Measurements from ENCODE around the gene SCNN1A. TPM values are rescaled to one million over a fixed set of nuclear protein-coding genes. Genes with fewer than 3 reads are reported as not detected.

Gene SCNN1A
- total RNA-seq, 1 donor from 2014 or later = 20.3 TPM

DNA sequence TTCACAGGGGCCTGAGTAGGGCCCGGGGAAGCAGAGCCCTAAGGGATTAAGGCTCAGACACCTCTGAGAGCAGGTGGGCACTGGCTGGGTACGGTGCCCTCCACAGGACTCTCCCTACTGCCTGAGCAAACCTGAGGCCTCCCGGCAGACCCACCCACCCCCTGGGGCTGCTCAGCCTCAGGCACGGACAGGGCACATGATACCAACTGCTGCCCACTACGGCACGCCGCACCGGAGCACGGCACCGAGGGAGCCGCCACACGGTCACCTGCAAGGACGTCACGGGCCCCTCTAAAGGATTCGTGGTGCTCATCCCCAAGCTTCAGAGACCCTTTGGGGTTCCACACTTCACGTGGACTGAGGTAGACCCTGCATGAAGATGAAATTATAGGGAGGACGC is 15.7 kb upstream of the SCNN1A start:
- Mint-ChIP-seq H3K4me3 (no peak overlapping the region), H3K9me3 (no peaks in the 10 kb centered on the region), H3K27ac (no peak overlapping the region), H3K4me1 (no peaks in the 10 kb centered on the region), H3K36me3 (peaks cover 44% of the 10 kb centered on the region), H3K27me3 (ENCODE audit: low read depth) (no peaks in the 10 kb centered on the region)
- TF ChIP-seq, protein P1, sequence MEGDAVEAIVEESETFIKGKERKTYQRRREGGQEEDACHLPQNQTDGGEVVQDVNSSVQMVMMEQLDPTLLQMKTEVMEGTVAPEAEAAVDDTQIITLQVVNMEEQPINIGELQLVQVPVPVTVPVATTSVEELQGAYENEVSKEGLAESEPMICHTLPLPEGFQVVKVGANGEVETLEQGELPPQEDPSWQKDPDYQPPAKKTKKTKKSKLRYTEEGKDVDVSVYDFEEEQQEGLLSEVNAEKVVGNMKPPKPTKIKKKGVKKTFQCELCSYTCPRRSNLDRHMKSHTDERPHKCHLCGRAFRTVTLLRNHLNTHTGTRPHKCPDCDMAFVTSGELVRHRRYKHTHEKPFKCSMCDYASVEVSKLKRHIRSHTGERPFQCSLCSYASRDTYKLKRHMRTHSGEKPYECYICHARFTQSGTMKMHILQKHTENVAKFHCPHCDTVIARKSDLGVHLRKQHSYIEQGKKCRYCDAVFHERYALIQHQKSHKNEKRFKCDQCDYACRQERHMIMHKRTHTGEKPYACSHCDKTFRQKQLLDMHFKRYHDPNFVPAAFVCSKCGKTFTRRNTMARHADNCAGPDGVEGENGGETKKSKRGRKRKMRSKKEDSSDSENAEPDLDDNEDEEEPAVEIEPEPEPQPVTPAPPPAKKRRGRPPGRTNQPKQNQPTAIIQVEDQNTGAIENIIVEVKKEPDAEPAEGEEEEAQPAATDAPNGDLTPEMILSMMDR (IDR thresholded peaks at IDR 0.05; ENCODE audit: unreplicated experiment) = no peak
- DNase-seq (ENCODE audit: low spot score in 2 of 2, unreplicated experiment in 2 of 2) = no peak

DNA sequence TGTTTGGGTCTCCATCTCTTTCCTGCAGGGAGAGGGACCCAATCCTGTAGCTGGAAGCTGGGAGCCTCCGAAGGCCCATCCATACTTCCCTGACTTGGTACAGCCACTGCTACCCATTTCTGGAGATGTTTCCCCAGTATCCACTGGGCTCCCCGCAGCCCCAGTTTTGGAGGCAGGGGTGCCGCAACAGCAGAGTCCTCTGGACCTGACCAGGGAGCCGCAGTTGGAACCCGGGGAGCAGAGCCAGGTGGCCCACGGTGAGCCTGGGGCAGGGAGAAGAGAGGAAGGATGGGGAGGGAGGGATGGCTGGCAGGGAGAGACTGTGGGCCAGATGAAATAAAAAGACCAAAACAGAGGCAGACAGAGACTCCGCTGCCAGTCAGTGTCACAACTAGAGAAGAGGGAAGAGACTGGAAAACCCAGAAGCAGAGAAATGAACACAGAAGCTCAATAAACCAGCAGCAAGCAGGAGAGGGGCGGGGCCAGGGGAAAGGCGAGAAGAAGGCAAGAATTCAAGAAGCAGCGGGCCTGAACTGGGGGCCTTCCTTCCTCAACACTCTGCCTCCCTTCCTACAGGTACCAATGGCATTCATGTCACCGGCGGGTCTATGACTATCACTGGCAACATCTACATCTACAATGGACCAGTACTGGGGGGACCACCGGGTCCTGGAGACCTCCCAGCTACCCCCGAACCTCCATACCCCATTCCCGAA is 14.9 kb upstream of the SCNN1A start:
- Mint-ChIP-seq H3K4me1 (peaks cover under 1% of the 10 kb centered on the region), H3K4me3 (no peak overlapping the region), H3K9me3 (no peaks in the 10 kb centered on the region), H3K27me3 (ENCODE audit: low read depth) (no peaks in the 10 kb centered on the region), H3K27ac (no peak overlapping the region), H3K36me3 (peaks cover 41% of the 10 kb centered on the region)
- no peak for DNase-seq (ENCODE audit: low spot score in 2 of 2, unreplicated experiment in 2 of 2)
- TF ChIP-seq, protein P1 (IDR thresholded peaks at IDR 0.05; ENCODE audit: unreplicated experiment) = no peak

DNA sequence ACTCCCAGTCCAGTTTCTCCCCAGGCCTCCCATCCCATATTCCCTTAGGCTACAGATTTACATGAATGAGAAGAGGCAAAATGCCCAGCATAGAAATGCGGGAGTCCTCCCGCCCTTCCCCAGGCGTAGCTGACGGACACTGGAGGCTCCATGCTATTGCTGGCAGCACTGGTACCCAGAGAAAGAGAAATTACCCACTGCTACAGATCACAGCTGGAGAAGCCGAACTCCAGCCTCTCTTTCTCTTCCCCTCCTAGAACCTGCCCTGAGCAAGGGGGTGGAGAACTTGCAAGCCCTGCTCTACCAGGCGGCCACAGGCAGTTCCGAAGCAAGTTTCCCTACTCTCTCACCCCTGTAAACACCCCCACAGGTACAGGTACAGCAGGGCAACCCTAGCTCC is 12.2 kb upstream of the SCNN1A start:
- DNase-seq (ENCODE audit: low spot score in 2 of 2, unreplicated experiment in 2 of 2) = no peak
- TF ChIP-seq, protein P1 (IDR thresholded peaks at IDR 0.05; ENCODE audit: unreplicated experiment) = no peak
- H3K36me3 Mint-ChIP-seq = peaks cover 25% of the 10 kb centered on the region
- no peaks in the 10 kb centered on the region for H3K9me3 Mint-ChIP-seq
- H3K4me3 Mint-ChIP-seq = no peak overlapping the region
- no peak overlapping the region for H3K27ac Mint-ChIP-seq
- H3K4me1 Mint-ChIP-seq = peaks cover 19% of the 10 kb centered on the region
- no peaks in the 10 kb centered on the region for H3K27me3 Mint-ChIP-seq (ENCODE audit: low read depth)

DNA sequence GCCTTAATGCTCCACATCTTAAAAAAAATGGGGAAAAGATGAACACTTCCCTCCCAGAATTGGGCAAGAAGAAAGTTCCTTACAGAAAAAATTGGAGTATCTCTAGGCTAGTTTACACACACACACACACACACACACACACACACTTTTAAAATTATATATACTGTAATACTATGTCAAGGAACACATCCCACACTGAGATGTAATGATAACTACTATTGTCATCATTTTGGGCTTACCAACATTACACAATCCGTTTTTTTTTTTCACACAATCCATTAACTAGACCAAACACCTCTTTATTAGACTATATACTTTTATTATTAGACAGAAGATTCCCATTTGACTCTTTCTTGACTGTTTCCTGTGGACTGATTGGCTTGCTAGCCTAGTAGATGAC is 11.1 kb upstream of the SCNN1A start:
- Mint-ChIP-seq H3K4me3 (no peak overlapping the region), H3K36me3 (peaks cover 22% of the 10 kb centered on the region), H3K4me1 (peaks cover 19% of the 10 kb centered on the region), H3K27me3 (ENCODE audit: low read depth) (no peaks in the 10 kb centered on the region), H3K9me3 (no peaks in the 10 kb centered on the region), H3K27ac (no peak overlapping the region)
- DNase-seq (ENCODE audit: low spot score in 2 of 2, unreplicated experiment in 2 of 2) = no peak
- TF ChIP-seq, protein P1 (IDR thresholded peaks at IDR 0.05; ENCODE audit: unreplicated experiment) = no peak

DNA sequence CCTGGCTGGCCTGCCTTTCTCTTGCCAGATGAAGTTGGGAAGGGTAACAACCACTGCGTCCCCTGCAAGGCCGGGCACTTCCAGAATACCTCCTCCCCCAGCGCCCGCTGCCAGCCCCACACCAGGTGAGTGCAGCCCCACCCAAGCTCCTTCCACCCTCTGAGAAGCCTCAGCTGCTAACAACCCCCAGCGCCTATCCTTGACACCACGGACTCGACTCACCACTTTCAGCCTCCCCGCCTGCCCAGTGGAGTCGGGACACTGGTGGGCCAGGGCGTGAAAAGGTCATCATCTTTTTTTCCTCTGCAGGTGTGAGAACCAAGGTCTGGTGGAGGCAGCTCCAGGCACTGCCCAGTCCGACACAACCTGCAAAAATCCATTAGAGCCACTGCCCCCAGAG is 10.7 kb upstream of the SCNN1A start:
- peaks cover 18% of the 10 kb centered on the region for H3K36me3 Mint-ChIP-seq
- peaks cover 19% of the 10 kb centered on the region for H3K4me1 Mint-ChIP-seq
- H3K9me3 Mint-ChIP-seq = no peaks in the 10 kb centered on the region
- no peak overlapping the region for H3K4me3 Mint-ChIP-seq
- H3K27me3 Mint-ChIP-seq (ENCODE audit: low read depth) = no peaks in the 10 kb centered on the region
- TF ChIP-seq, protein P1 (IDR thresholded peaks at IDR 0.05; ENCODE audit: unreplicated experiment) = no peak
- H3K27ac Mint-ChIP-seq = peak overlapping the region; percentile 67
- DNase-seq (ENCODE audit: low spot score in 2 of 2, unreplicated experiment in 2 of 2) = no peak

Data from mesothelial cell of epicardium (in vitro differentiated cells).